ENCODE data around the gene KIT. TPM values are rescaled to one million over a fixed set of nuclear protein-coding genes. Genes with fewer than 3 reads are reported as not detected.

The KIT gene
- total RNA-seq, 1 experiment from 2014 or later: not detected

DNA sequence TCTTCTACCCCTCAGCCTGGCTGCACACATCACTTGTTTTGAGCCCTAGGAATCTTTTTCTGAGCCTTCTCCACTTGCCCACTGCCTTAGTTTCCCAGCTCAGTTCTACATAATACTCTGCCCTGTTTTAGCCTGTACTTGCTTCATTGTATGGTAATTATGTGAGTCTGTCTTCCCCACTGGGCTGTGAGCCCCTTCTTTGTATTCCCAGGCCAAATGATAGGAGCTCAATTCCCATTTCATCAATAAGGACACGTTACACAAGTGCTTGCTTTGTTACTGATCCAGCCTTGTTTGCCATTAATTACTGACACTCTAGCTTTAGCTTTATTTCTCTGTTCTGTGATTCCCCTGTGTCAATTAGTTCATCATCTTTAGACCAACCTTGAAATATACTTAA lies 28.1 kb downstream of the KIT start:
- Histone ChIP-seq H2AFZ (ENCODE audit: low read depth, low read length, poor library complexity, severe bottlenecking) (no peak overlapping the region), H3K27ac (ENCODE audit: low read depth, low read length) (no peak overlapping the region), H3K4me1 (ENCODE audit: control insufficient read depth in 1 of 2, insufficient read depth in 2 of 2, low read length in 2 of 2) (no peaks in the 10 kb centered on the region), H3K36me3 (ENCODE audit: control insufficient read depth in 1 of 2, insufficient read depth in 2 of 2, low read length in 2 of 2) (no peaks in the 10 kb centered on the region), H3K4me3 (replicated peaks in 1 of 2; ENCODE audit: low read depth in 1 of 2, low read length in 2 of 2) (no peak overlapping the region), H3K9me3 (ENCODE audit: control insufficient read depth in 1 of 2, insufficient read depth in 1 of 2, low read depth in 1 of 2, low read length in 2 of 2) (no peaks in the 10 kb centered on the region), H3K79me2 (ENCODE audit: insufficient read depth, low read length) (no peaks in the 10 kb centered on the region), H3K9ac (ENCODE audit: low read length) (no peak overlapping the region), H3K9me2 (ENCODE audit: insufficient read depth) (no peaks in the 10 kb centered on the region), H3K27me3 (ENCODE audit: insufficient read depth, low read length) (no peaks in the 10 kb centered on the region), H4K20me1 (ENCODE audit: insufficient read depth) (no peaks in the 10 kb centered on the region), H3K4me2 (ENCODE audit: low read length) (no peak overlapping the region)
- ChIA-PET CTCF (no interaction called here), POLR2A (no interaction called here), RAD21 (ENCODE audit: low non-redundant PET in 1 of 2, low total read pairs in 2 of 2, uncharacterized antibody in 2 of 2, unreplicated experiment in 2 of 2) (no interaction called here)
- no peak for TF ChIP-seq TCF7L2 (IDR thresholded peaks at IDR 0.05; ENCODE audit: borderline replicate concordance, extremely low read depth, insufficient read depth, insufficient read length)
- TF ChIP-seq ELF1 (IDR thresholded peaks at IDR 0.05; ENCODE audit: borderline replicate concordance, low read depth): no peak
- no peak for TF ChIP-seq POLR2A (IDR thresholded peaks at IDR 0.05; ENCODE audit: borderline replicate concordance, extremely low read depth, insufficient read depth, insufficient read length)
- TF ChIP-seq JUND (IDR thresholded peaks at IDR 0.05): no peak
- TF ChIP-seq SIN3A (IDR thresholded peaks at IDR 0.05; ENCODE audit: low read depth): no peak
- no peak for TF ChIP-seq YY1 (IDR thresholded peaks at IDR 0.05; ENCODE audit: extremely low read depth, insufficient replicate concordance, low read depth, low read length)
- no peak for DNase-seq (ENCODE audit: low read depth, low spot score)
- ATAC-seq: no peak
- intact Hi-C loops (cut with micrococcal nuclease): no loop called here
- BruUV-seq (replicated peaks): no TSS peak

GRCh38 chr4:54687887-54688841 lies 30.4 kb downstream of the KIT start:
- Histone ChIP-seq H3K79me2 (ENCODE audit: insufficient read depth, low read length) (no peaks in the 10 kb centered on the region), H3K36me3 (ENCODE audit: control insufficient read depth in 1 of 2, insufficient read depth in 2 of 2, low read length in 2 of 2) (no peaks in the 10 kb centered on the region), H3K27ac (ENCODE audit: low read depth, low read length) (no peak overlapping the region), H4K20me1 (ENCODE audit: insufficient read depth) (no peaks in the 10 kb centered on the region), H3K27me3 (ENCODE audit: insufficient read depth, low read length) (peaks cover 19% of the 10 kb centered on the region; the same call in 1 of the 2 replicates), H3K4me3 (replicated peaks in 1 of 2; ENCODE audit: low read depth in 1 of 2, low read length in 2 of 2) (no peak overlapping the region), H3K9me2 (ENCODE audit: insufficient read depth) (no peaks in the 10 kb centered on the region), H3K9me3 (ENCODE audit: control insufficient read depth in 1 of 2, insufficient read depth in 1 of 2, low read depth in 1 of 2, low read length in 2 of 2) (no peaks in the 10 kb centered on the region), H3K9ac (ENCODE audit: low read length) (no peak overlapping the region), H2AFZ (ENCODE audit: low read depth, low read length, poor library complexity, severe bottlenecking) (no peak overlapping the region), H3K4me2 (ENCODE audit: low read length) (no peak overlapping the region), H3K4me1 (ENCODE audit: control insufficient read depth in 1 of 2, insufficient read depth in 2 of 2, low read length in 2 of 2) (no peaks in the 10 kb centered on the region)
- no TSS peak for BruUV-seq (replicated peaks)
- ChIA-PET POLR2A (no interaction called here), RAD21 (ENCODE audit: low non-redundant PET in 1 of 2, low total read pairs in 2 of 2, uncharacterized antibody in 2 of 2, unreplicated experiment in 2 of 2) (no interaction called here), CTCF (no interaction called here)
- intact Hi-C loops (cut with micrococcal nuclease): no loop called here
- ATAC-seq (no peak), DNase-seq (ENCODE audit: low read depth, low spot score) (no peak)
- TF ChIP-seq MAX (IDR thresholded peaks at IDR 0.05): no peak
- no peak for TF ChIP-seq SRF (IDR thresholded peaks at IDR 0.05; ENCODE audit: low read depth)
- TF ChIP-seq CEBPB (IDR thresholded peaks at IDR 0.05; ENCODE audit: low read depth): no peak
- TF ChIP-seq, protein P1, sequence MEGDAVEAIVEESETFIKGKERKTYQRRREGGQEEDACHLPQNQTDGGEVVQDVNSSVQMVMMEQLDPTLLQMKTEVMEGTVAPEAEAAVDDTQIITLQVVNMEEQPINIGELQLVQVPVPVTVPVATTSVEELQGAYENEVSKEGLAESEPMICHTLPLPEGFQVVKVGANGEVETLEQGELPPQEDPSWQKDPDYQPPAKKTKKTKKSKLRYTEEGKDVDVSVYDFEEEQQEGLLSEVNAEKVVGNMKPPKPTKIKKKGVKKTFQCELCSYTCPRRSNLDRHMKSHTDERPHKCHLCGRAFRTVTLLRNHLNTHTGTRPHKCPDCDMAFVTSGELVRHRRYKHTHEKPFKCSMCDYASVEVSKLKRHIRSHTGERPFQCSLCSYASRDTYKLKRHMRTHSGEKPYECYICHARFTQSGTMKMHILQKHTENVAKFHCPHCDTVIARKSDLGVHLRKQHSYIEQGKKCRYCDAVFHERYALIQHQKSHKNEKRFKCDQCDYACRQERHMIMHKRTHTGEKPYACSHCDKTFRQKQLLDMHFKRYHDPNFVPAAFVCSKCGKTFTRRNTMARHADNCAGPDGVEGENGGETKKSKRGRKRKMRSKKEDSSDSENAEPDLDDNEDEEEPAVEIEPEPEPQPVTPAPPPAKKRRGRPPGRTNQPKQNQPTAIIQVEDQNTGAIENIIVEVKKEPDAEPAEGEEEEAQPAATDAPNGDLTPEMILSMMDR (IDR thresholded peaks at IDR 0.05 in 2 of 3, conservative IDR thresholded peaks at IDR 0.05 in 1 of 3; ENCODE audit: borderline replicate concordance in 1 of 3, insufficient read depth in 1 of 3, low read depth in 2 of 3, low read length in 2 of 3): no peak
- no peak for TF ChIP-seq FOSL1 (IDR thresholded peaks at IDR 0.05; ENCODE audit: low read depth)
- TF ChIP-seq TCF7L2 (IDR thresholded peaks at IDR 0.05; ENCODE audit: borderline replicate concordance, extremely low read depth, insufficient read depth, insufficient read length): no peak
- TF ChIP-seq SIN3A (IDR thresholded peaks at IDR 0.05; ENCODE audit: low read depth): no peak

All from HCT116 (cell line).